ENCODE data around the gene UNK. TPM values are rescaled to one million over a fixed set of nuclear protein-coding genes. Genes with fewer than 3 reads are reported as not detected.

Gene UNK
- total RNA-seq, 1 donor from 2014 or later, result 26.0 TPM

- intact Hi-C loops (cut with micrococcal nuclease), result no loop called here
- Mint-ChIP-seq H3K9me3 (no peaks in the 10 kb centered on the region), H3K4me1 (ENCODE audit: low read depth) (no peaks in the 10 kb centered on the region), H3K27me3 (ENCODE audit: insufficient read depth) (no peaks in the 10 kb centered on the region), H3K27ac (no peak overlapping the region), H3K36me3 (ENCODE audit: low read depth) (peaks cover 20% of the 10 kb centered on the region), H3K4me3 (no peak overlapping the region)
- no peak for DNase-seq (ENCODE audit: low spot score)
Measured at GRCh38 chr17:75815399-75815798, 30.8 kb downstream of the UNK start.

DNA sequence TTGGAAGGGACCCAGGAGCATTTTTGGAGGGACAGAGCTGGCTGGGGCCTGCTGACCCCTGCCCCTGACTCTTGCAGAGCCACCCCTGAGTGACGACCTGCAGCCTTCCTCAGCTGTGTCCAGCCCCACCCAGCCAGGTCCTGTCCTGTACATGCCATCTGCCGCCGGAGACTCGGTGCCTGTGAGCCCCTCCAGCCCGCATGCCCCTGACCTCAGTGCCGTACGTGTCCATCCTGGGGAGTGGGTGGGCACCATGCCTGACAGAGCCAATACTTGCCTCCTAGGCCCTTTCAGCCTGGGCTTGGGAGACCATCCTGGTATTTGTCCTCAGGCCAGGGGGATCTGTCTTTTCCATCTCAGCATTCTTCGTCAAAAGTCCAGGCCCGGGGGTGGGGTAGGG, 32.1 kb downstream of the UNK start:
- intact Hi-C loops (cut with micrococcal nuclease), result no loop called here

DNA sequence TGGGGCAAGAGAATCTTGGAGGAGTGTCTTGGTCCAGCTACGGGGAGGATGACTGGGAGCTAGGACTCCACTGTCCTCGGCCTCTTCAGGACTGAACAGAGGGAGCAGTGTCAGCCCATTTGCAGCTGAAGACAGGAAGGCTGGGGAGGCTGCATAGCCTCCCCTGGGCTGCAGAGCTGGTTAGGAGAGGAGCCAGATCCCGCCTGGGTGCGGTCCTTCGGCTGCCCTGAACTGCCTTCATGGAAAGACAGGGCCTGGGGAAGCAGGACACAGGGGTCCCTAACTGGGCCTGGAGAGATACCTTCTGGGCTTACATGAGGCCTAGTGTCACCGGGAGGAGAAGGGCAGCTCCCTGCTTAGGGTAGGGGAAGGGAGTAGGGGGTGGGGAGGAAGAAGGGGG, 33.0 kb downstream of the UNK start:
- no peak overlapping the region for H3K4me3 Mint-ChIP-seq
- peaks cover 5% of the 10 kb centered on the region for H3K4me1 Mint-ChIP-seq (ENCODE audit: low read depth)
- H3K27me3 Mint-ChIP-seq (ENCODE audit: insufficient read depth), result no peaks in the 10 kb centered on the region
- no peak overlapping the region for H3K27ac Mint-ChIP-seq
- no peaks in the 10 kb centered on the region for H3K9me3 Mint-ChIP-seq
- intact Hi-C loops (cut with micrococcal nuclease), result no loop called here
- peaks cover 25% of the 10 kb centered on the region for H3K36me3 Mint-ChIP-seq (ENCODE audit: low read depth)
- DNase-seq (ENCODE audit: low spot score), result no peak

More for the DNA sequence above, 32.1 kb downstream of the UNK start:
- no peaks in the 10 kb centered on the region for H3K9me3 Mint-ChIP-seq
- H3K4me3 Mint-ChIP-seq, result no peak overlapping the region
- no peak for DNase-seq (ENCODE audit: low spot score)
- H3K27me3 Mint-ChIP-seq (ENCODE audit: insufficient read depth), result no peaks in the 10 kb centered on the region
- H3K4me1 Mint-ChIP-seq (ENCODE audit: low read depth), result no peaks in the 10 kb centered on the region
- peaks cover 27% of the 10 kb centered on the region for H3K36me3 Mint-ChIP-seq (ENCODE audit: low read depth)
- H3K27ac Mint-ChIP-seq, result no peak overlapping the region

- peaks cover 5% of the 10 kb centered on the region for H3K4me1 Mint-ChIP-seq (ENCODE audit: low read depth)
- no peaks in the 10 kb centered on the region for H3K9me3 Mint-ChIP-seq
- H3K4me3 Mint-ChIP-seq, result no peak overlapping the region
- intact Hi-C loops (cut with micrococcal nuclease), result no loop called here
- H3K27me3 Mint-ChIP-seq (ENCODE audit: insufficient read depth), result no peaks in the 10 kb centered on the region
- H3K36me3 Mint-ChIP-seq (ENCODE audit: low read depth), result peaks cover 22% of the 10 kb centered on the region
- no peak overlapping the region for H3K27ac Mint-ChIP-seq
- no peak for DNase-seq (ENCODE audit: low spot score)
Measured at GRCh38 chr17:75818326-75818885, 33.8 kb downstream of the UNK start.

DNA sequence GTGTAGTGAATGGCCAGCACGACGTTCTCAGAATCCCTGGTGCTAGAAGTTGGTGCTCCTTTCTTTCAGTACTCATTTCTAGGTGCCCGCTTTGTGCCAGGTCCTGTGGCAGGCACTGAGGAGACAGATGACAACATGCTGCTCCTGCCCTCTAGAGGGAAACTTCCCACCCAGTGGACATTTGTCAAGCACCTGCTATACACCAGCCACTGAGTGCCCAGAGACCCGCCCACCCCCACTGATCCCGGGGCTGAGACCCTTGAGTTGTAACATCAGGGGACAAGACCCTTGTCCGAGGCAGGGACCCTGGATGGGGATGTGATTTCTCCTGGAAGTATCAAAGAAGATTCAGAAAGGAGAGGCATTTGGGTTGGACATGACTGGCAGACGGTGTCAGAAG, 34.5 kb downstream of the UNK start:
- Mint-ChIP-seq H3K36me3 (ENCODE audit: low read depth) (peaks cover 24% of the 10 kb centered on the region), H3K4me1 (ENCODE audit: low read depth) (peaks cover 5% of the 10 kb centered on the region), H3K27me3 (ENCODE audit: insufficient read depth) (no peaks in the 10 kb centered on the region), H3K27ac (peak overlapping the region; percentile 21), H3K9me3 (no peaks in the 10 kb centered on the region), H3K4me3 (no peak overlapping the region)
- DNase-seq (ENCODE audit: low spot score), result no peak
- intact Hi-C loops (cut with micrococcal nuclease), result no loop called here

GRCh38 chr17:75819678-75820077, 35.1 kb downstream of the UNK start:
- no peaks in the 10 kb centered on the region for H3K27me3 Mint-ChIP-seq (ENCODE audit: insufficient read depth)
- H3K27ac Mint-ChIP-seq, result peak overlapping the region; percentile 21
- H3K36me3 Mint-ChIP-seq (ENCODE audit: low read depth), result peaks cover 22% of the 10 kb centered on the region
- no peaks in the 10 kb centered on the region for H3K9me3 Mint-ChIP-seq
- intact Hi-C loops (cut with micrococcal nuclease), result no loop called here
- no peak overlapping the region for H3K4me3 Mint-ChIP-seq
- DNase-seq (ENCODE audit: low spot score), result no peak
- H3K4me1 Mint-ChIP-seq (ENCODE audit: low read depth), result peaks cover 5% of the 10 kb centered on the region

GRCh38 chr17:75820094-75821080, 35.8 kb downstream of the UNK start:
- Mint-ChIP-seq H3K27me3 (ENCODE audit: insufficient read depth) (no peaks in the 10 kb centered on the region), H3K4me1 (ENCODE audit: low read depth) (peaks cover 5% of the 10 kb centered on the region), H3K36me3 (ENCODE audit: low read depth) (peaks cover 24% of the 10 kb centered on the region), H3K27ac (no peak overlapping the region), H3K4me3 (no peak overlapping the region), H3K9me3 (no peaks in the 10 kb centered on the region)
- intact Hi-C loops (cut with micrococcal nuclease), result no loop called here
- no peak for DNase-seq (ENCODE audit: low spot score)

GRCh38 chr17:75821552-75821951, 36.9 kb downstream of the UNK start:
- Mint-ChIP-seq H3K36me3 (ENCODE audit: low read depth) (peaks cover 21% of the 10 kb centered on the region), H3K4me3 (no peak overlapping the region), H3K27ac (no peak overlapping the region), H3K4me1 (ENCODE audit: low read depth) (peaks cover 5% of the 10 kb centered on the region), H3K9me3 (no peaks in the 10 kb centered on the region), H3K27me3 (ENCODE audit: insufficient read depth) (no peaks in the 10 kb centered on the region)
- intact Hi-C loops (cut with micrococcal nuclease), result no loop called here
- no peak for DNase-seq (ENCODE audit: low spot score)

GRCh38 chr17:75822119-75822799, 37.7 kb downstream of the UNK start:
- peaks cover 19% of the 10 kb centered on the region for H3K36me3 Mint-ChIP-seq (ENCODE audit: low read depth)
- peak overlapping the region; percentile 41 for H3K27ac Mint-ChIP-seq
- H3K27me3 Mint-ChIP-seq (ENCODE audit: insufficient read depth), result no peaks in the 10 kb centered on the region
- H3K4me1 Mint-ChIP-seq (ENCODE audit: low read depth), result peaks cover 5% of the 10 kb centered on the region
- intact Hi-C loops (cut with micrococcal nuclease), result no loop called here
- H3K9me3 Mint-ChIP-seq, result no peaks in the 10 kb centered on the region
- H3K4me3 Mint-ChIP-seq, result no peak overlapping the region
- no peak for DNase-seq (ENCODE audit: low spot score)

- intact Hi-C loops (cut with micrococcal nuclease), result no loop called here
- Mint-ChIP-seq H3K9me3 (no peaks in the 10 kb centered on the region), H3K4me1 (ENCODE audit: low read depth) (peaks cover 5% of the 10 kb centered on the region), H3K4me3 (no peak overlapping the region), H3K27ac (no peak overlapping the region), H3K27me3 (ENCODE audit: insufficient read depth) (no peaks in the 10 kb centered on the region), H3K36me3 (ENCODE audit: low read depth) (peaks cover 17% of the 10 kb centered on the region)
- no peak for DNase-seq (ENCODE audit: low spot score)
Measured at GRCh38 chr17:75822800-75823166, 38.2 kb downstream of the UNK start.

GRCh38 chr17:75823257-75824041, 38.8 kb downstream of the UNK start:
- intact Hi-C loops (cut with micrococcal nuclease), result no loop called here
- no peaks in the 10 kb centered on the region for H3K27me3 Mint-ChIP-seq (ENCODE audit: insufficient read depth)
- DNase-seq (ENCODE audit: low spot score), result no peak
- no peak overlapping the region for H3K27ac Mint-ChIP-seq
- H3K9me3 Mint-ChIP-seq, result no peaks in the 10 kb centered on the region
- peaks cover 10% of the 10 kb centered on the region for H3K4me1 Mint-ChIP-seq (ENCODE audit: low read depth)
- no peak overlapping the region for H3K4me3 Mint-ChIP-seq
- peaks cover 19% of the 10 kb centered on the region for H3K36me3 Mint-ChIP-seq (ENCODE audit: low read depth)

GRCh38 chr17:75824050-75824552, 39.5 kb downstream of the UNK start:
- peaks cover 10% of the 10 kb centered on the region for H3K4me1 Mint-ChIP-seq (ENCODE audit: low read depth)
- DNase-seq (ENCODE audit: low spot score), result no peak
- intact Hi-C loops (cut with micrococcal nuclease), result no loop called here
- no peaks in the 10 kb centered on the region for H3K27me3 Mint-ChIP-seq (ENCODE audit: insufficient read depth)
- no peak overlapping the region for H3K4me3 Mint-ChIP-seq
- H3K27ac Mint-ChIP-seq, result no peak overlapping the region
- peaks cover 16% of the 10 kb centered on the region for H3K36me3 Mint-ChIP-seq (ENCODE audit: low read depth)
- H3K9me3 Mint-ChIP-seq, result no peaks in the 10 kb centered on the region
